Right ventricle myocardium inferior (tissue), 1 donor: ENCODE measurements around the gene SORL1. TPM values are rescaled to one million over a fixed set of nuclear protein-coding genes. Genes with fewer than 3 reads are reported as not detected.
"Not testable (repeated sequence)": the region's sequence is repeated elsewhere in the genome, so short reads cannot be mapped to it uniquely, and the experiment has no call there.

ENCODE experiments used
- ATAC-seq: fragments of 200-7000 bp; cut with Tn5 transposase; one replicate; pipeline ENCODE4 v1.9.1; 2020; ENCODE audit warnings: mild to moderate bottlenecking, moderate library complexity
- DNase-seq: peaks from one replicate; pipeline ENCODE4 v3.0.0; 2021; ENCODE audit errors: missing footprints
- intact Hi-C: fragments of 100-400 bp; cut with DNase I; formaldehyde crosslinking; loops from one replicate; pipeline ENCODE4 v1.11.0; 2022
- total RNA-seq: library from RNA; stranded (reverse); fragmentation: NEBNext Ultra II Directional; extraction: Animal tissue kit (Norgen Biotek cat#: 25700); gene quantifications from one replicate; pipeline ENCODE4 v1.2.1, GENCODE V29; 2021
- donor health status: DM: no; HTN: yes; CAD: no; lungs with severe emphysema.

The SORL1 gene
- total RNA-seq, 1 donor from 2014 or later = 6.1 TPM

DNA sequence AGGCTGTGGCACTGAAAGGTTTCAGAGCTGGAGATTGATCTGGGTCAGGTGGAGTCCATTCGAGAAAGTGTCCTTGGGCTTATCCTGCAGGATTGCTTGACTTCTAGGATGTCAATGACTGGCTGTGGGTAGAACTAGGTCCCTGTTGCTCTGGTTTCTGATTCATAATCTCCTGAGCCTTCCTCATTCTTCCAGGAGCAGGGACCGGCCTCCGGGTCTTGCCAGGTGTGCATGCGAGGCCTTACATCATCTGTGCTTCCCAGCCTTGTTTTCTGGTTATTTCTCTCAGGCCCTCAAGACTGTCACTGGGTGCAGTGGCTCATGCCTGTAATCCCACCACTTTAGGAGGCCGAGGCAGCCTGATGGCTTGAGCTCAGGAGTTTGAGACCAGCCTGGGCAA lies 33.9 kb downstream of the SORL1 start:
- DNase-seq (no peak), ATAC-seq (no peak)
- intact Hi-C loops = no loop called here

DNA sequence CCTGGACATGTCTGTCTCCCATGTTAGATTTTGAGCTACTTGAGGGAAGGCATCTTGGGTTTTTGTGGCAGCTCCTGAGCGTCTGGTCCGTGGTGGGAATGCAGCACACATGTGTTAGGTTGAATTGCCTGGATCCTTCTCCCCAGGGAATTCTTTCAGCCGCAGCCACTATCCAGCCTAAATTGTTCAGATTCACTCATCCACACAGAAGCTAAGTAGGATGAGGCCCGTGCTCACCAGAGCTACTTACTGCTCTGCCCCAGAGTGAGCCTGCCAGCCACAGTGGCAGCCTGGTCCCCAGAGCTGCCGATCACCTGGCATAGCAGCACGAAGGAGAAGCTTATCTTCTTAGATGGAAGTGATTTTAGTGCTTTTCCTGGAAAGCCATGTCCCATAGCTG lies 35.1 kb downstream of the SORL1 start:
- no peak for DNase-seq
- no peak for ATAC-seq
- intact Hi-C loops = no loop called here

- no peak for ATAC-seq
- intact Hi-C loops = no loop called here
- no peak for DNase-seq
These were observed 36.1 kb downstream of the SORL1 start for GRCh38 chr11:121488170-121488569.

DNA sequence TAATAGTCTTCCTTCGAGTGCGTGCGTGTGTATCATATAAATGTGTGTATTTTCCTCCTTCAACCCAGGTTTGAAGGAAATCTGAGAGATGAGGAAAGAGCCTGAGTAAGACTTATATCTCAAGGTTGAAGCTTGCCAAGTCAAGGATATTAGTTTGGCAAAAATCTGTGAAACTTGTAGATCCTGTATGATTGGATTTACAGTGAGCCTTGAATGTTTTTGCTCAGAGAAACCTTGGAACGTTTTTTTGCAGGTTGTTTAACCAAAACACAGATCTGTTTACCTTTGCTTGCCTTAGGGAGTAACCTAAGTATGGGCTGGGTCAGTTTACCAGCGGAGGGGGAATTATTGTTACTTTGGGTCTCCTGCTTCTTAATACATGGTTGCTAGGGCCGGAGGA lies 36.5 kb downstream of the SORL1 start:
- ATAC-seq = no peak
- intact Hi-C loops = no loop called here
- DNase-seq = no peak

GRCh38 chr11:121489823-121490222 lies 37.7 kb downstream of the SORL1 start:
- DNase-seq (no peak), ATAC-seq (no peak)
- intact Hi-C loops = no loop called here

GRCh38 chr11:121494355-121495099 lies 42.4 kb downstream of the SORL1 start:
- DNase-seq (no peak), ATAC-seq (no peak)
- intact Hi-C loops = no loop called here

GRCh38 chr11:121497176-121497998 lies 45.3 kb downstream of the SORL1 start:
- intact Hi-C loops = no loop called here
- no peak for DNase-seq
- no peak for ATAC-seq

DNA sequence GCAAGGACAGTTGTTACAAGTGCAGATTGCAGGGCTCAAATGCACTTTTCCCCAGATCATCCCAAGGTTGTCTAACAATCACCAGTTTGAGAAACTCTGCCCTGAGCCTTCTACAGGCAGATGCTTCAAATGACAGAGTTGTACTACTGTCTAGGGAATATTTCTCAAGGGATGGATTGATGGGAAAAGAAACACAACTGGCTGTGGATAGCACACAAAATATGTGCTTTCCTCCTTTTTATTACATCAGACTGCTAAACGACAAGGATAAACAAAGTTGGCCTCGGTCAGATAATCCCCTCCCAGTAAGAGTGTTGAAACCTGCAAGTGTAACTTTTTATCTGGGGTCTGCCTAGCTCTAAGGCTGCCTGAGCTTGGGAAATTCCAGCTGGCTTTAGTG lies 47.3 kb downstream of the SORL1 start:
- DNase-seq (no peak), ATAC-seq (no peak)
- intact Hi-C loops = no loop called here

- intact Hi-C loops = no loop called here
- DNase-seq (no peak), ATAC-seq (no peak)
These were observed 48.2 kb downstream of the SORL1 start for GRCh38 chr11:121500275-121500674.

- ATAC-seq = no peak
- intact Hi-C loops = no loop called here
These were observed 48.6 kb downstream of the SORL1 start for GRCh38 chr11:121500717-121501116.

DNA sequence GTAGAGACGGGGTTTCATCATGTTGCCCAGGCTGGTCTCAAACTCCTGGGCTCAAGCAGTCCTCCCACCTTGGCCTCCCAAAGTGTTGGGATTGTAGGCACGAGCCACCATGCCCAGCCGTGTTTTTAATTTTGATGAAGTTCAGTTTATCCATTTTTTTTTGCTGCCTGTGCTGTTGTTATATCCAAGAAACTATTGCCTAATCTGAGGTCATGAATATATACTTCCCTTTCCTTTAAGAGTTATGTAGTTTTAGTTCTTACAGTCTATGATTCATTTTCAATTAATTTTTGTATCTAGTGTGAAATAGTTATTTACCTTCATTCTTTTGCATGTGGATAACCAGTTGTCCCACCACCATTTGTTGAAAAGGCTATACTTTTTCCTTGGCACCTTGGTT lies 50.9 kb downstream of the SORL1 start:
- no peak for ATAC-seq
- intact Hi-C loops = no loop called here
- DNase-seq = no peak

More at GRCh38 chr11:121500717-121501116, 48.6 kb downstream of the SORL1 start:
- no peak for DNase-seq

DNA sequence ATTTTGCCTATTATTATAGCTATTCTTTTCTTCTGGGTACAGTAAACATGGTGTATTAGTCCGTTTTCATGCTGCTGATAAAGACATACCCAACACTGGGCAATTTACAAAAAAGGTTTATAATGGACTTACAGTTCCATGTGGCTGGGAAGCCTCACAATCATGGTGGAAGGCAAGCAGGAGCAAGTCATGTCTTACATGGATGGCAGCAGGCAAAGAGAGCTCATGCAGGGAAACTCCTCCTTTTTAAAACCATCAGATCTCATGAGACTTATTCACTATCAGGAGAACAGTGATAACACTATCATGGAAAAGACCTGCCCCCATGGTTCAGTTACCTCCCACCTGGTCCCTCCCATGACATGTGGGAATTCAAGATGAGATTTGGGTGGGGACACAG lies 54.1 kb downstream of the SORL1 start:
- DNase-seq, ATAC-seq, intact Hi-C loops: not testable (repeated sequence)

DNA sequence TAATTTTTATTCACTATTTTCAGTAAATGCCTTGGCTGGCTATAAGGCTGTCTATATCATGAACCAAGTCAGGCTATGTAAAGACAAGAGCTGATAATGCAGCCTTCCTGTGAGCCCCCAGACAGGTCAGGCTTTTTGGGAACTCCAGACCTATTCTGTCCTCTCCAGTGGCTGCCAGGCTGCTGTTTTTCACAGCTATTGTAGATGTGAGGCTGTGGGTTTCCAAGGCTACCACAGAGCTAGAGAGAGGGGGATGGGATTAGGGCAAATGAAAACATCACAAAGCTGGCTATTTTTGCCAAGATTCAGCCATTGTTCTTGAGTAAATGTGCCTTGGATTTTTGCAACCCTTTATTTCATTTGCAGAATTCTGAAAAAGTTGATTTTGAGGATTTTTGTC lies 56.3 kb downstream of the SORL1 start:
- intact Hi-C loops = no loop called here
- DNase-seq = no peak
- no peak for ATAC-seq

- no peak for DNase-seq
- intact Hi-C loops = no loop called here
- ATAC-seq = no peak
These were observed 58.3 kb downstream of the SORL1 start for GRCh38 chr11:121510438-121510837.

DNA sequence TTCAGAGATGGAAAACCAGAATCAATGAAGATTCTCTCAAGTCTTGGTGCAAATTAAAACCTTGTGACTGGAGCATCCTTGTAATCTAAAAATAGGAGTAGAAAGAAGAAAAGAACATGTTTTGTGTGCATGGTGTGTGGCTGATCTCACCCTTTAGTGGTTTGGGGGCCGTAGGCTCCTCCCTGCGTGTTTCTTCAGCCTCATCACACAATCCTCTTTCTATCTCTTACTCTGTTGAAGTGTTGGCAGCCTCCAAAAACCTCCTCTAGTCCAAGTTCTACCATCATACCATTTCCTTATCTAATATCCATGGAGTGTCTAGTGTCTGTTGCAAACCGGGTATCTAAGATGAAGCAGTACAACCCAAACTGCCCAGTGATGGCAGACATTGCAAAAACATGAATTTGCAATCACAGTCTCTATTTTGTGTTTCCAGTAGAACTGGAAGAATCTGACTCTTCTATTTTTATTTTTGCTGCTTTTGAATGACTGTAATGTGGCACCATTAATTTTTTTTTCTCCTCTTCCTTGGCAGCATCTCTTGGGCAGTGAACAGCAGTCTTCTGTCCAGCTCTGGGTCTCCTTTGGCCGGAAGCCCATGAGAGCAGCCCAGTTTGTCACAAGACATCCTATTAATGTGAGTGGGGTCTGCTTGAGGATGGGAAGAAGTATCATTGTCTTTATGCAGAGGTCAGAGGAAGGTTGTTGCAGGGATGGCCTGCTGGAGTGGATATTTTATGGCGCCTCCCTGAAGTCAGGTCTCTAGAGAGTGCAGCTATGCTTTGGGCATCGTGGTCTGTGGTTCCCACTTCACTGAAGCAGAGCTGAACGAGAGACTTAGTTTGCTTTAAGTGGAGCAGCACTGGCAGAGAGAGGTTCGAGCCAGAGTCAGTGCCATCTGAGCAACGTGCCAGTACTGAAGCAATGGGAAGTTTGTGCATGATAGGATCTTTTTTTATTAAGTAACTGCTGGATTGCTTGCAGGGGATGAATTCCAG lies 60.7 kb downstream of the SORL1 start:
- ATAC-seq (no peak), DNase-seq (no peak)
- intact Hi-C loops = no loop called here

- intact Hi-C loops = no loop called here
- ATAC-seq (no peak), DNase-seq (no peak)
These were observed 61.7 kb downstream of the SORL1 start for GRCh38 chr11:121513807-121514206.

DNA sequence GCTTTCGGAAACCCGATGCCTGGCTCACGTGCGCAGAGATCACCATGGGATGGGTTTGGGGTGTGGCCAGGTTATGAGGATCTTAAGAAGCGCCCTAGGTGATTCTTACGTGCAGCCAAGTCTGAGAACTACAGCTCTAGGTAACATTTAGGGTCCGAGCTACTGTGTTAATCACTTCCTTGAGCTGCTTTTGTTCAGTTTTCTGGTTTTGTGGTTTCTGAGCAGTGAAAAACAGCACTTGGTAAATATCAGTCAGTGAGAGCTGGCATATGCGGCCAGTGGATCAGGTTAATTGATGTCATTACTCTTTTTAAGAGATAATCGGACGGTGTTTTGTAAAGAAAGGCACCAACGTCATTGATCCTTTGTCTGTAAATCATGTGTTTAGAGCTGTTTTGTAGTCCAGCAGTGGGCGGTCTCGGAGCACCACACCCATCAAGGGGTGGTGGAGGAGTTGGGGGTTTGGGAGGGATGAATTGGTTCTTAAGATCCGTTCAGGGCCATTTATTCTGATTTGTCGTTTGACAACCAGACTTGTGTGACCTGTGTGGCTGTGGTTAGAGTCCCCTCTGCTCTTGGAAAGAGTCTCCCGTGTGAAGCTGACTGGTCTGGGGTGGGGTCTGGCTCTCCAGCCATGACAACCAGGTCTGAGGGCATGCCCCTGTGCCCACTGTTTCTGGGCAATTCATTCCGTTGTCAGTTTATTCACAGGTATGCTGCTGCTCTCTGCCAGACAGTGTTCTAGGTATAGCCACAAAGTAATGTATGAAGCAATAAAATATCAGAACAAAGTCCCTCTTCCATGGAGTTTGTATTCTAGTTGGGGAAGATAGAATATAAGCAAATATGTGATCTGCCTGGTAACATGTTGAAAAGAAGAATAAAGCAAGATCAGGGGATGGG lies 62.6 kb downstream of the SORL1 start:
- DNase-seq (no peak), ATAC-seq (no peak)
- intact Hi-C loops = no loop called here

DNA sequence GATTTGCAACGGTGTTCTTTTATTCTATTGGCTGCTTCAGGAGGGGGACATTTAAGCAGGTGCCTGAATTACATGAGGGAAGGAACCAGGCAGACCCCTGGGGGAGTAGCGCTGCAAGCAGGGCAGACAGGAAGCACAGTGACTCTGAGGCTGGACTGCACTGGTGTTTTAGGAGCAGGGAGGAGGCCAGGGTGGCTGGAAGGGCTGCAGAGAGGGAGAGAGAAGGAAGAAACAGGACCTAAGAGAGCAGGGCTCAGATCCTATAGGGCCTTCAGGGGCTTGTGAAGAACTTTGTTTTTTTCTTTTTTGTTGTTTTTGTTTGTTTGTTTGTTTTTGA lies 63.2 kb downstream of the SORL1 start:
- no peak for DNase-seq
- intact Hi-C loops = no loop called here
- ATAC-seq = no peak
